ENCODE data around the gene C19orf81. TPM values are rescaled to one million over a fixed set of nuclear protein-coding genes. Genes with fewer than 3 reads are reported as not detected.

The C19orf81 gene
- total RNA-seq (2022; extraction: Qiagen RNA extraction; ENCODE audit: low read depth) = 2.1 to 10.3 TPM (median 9.1 TPM) in 5 replicates

GRCh38 chr19:50649433-50650391 lies at the start of gene C19orf81:
Gene C19orf81 (plus strand): TSS chr19:50649445. CDS start chr19:50649445, 0 bp downstream.

GRCh38 chr19:50639121-50640112 lies 9.8 kb upstream of the C19orf81 start, which contains the start of gene SYT3:
Gene SYT3 (minus strand): TSS chr19:50639881. CDS start chr19:50637411, 2,470 bp downstream.

Other genes with a start within 250 kb of the C19orf81 start
- gene SPIB, start 230.5 kb upstream of the C19orf81 start, total RNA-seq (2022; extraction: Qiagen RNA extraction; ENCODE audit: low read depth) = 0.21 to 0.56 TPM (median 0.42 TPM) in 5 replicates
- gene MYBPC2, start 216.6 kb upstream of the C19orf81 start, total RNA-seq (2022; extraction: Qiagen RNA extraction; ENCODE audit: low read depth) = not detected in 5 replicates
- gene EMC10, start 172.9 kb upstream of the C19orf81 start, total RNA-seq (2022; extraction: Qiagen RNA extraction; ENCODE audit: low read depth) = 114 to 158 TPM (median 141 TPM) in 5 replicates
- gene GARIN5A, start 172.6 kb upstream of the C19orf81 start, total RNA-seq (2022; extraction: Qiagen RNA extraction; ENCODE audit: low read depth) = 1.4 to 2.2 TPM (median 1.8 TPM) in 5 replicates
- 60.9 to 87.3 TPM (median 69.0 TPM) in 5 replicates for gene JOSD2, start 138.3 kb upstream of the C19orf81 start, total RNA-seq (2022; extraction: Qiagen RNA extraction; ENCODE audit: low read depth)
- gene ASPDH, start 135.5 kb upstream of the C19orf81 start, total RNA-seq (2022; extraction: Qiagen RNA extraction; ENCODE audit: low read depth) = not detected in 5 replicates
- gene LRRC4B, start 81.0 kb upstream of the C19orf81 start, total RNA-seq (2022; extraction: Qiagen RNA extraction; ENCODE audit: low read depth) = 0.28 to 0.85 TPM (median 0.63 TPM) in 5 replicates
- 0.42 to 1.1 TPM (median 0.55 TPM) in 5 replicates for gene SYT3, start 9.6 kb upstream of the C19orf81 start, total RNA-seq (2022; extraction: Qiagen RNA extraction; ENCODE audit: low read depth)
- gene SHANK1, start 70.4 kb downstream of the C19orf81 start, total RNA-seq (2022; extraction: Qiagen RNA extraction; ENCODE audit: low read depth) = 0.07 to 0.52 TPM (median 0.22 TPM) in 5 replicates
- gene CLEC11A, start 73.9 kb downstream of the C19orf81 start, total RNA-seq (2022; extraction: Qiagen RNA extraction; ENCODE audit: low read depth) = 6.4 to 10.5 TPM (median 9.0 TPM) in 5 replicates
- gene GPR32, start 121.0 kb downstream of the C19orf81 start, total RNA-seq (2022; extraction: Qiagen RNA extraction; ENCODE audit: low read depth) = not detected in 5 replicates
- not detected in 5 replicates for gene ACP4, start 141.0 kb downstream of the C19orf81 start, total RNA-seq (2022; extraction: Qiagen RNA extraction; ENCODE audit: low read depth)
- 0.11 to 0.13 TPM in 2 of 5 replicates, not detected in the others for gene KLK1, start 174.3 kb downstream of the C19orf81 start, total RNA-seq (2022; extraction: Qiagen RNA extraction; ENCODE audit: low read depth)
- not detected in 5 replicates for gene KLK15, start 184.1 kb downstream of the C19orf81 start, total RNA-seq (2022; extraction: Qiagen RNA extraction; ENCODE audit: low read depth)
- gene KLK3, start 205.5 kb downstream of the C19orf81 start, total RNA-seq (2022; extraction: Qiagen RNA extraction; ENCODE audit: low read depth) = not detected in 5 replicates
- 0.09 to 0.17 TPM in 2 of 5 replicates, not detected in the others for gene KLK2, start 224.0 kb downstream of the C19orf81 start, total RNA-seq (2022; extraction: Qiagen RNA extraction; ENCODE audit: low read depth)

All from A549 treated with DMSO at 1 μM for 4 hours (cell line).